ENCODE results near the gene CCDC157. TPM values are rescaled to one million over a fixed set of nuclear protein-coding genes. Genes with fewer than 3 reads are reported as not detected.

Gene CCDC157
- total RNA-seq, 1 experiment from 2014 or later = 3.5 TPM

- ChIA-PET CTCF (no interaction called here), POLR2A (ENCODE audit: unreplicated experiment) (no interaction called here)
- Histone ChIP-seq H3K4me2 (ENCODE audit: low read length) (peak overlapping the region; percentile 85), H3K27ac (ENCODE audit: low read length) (no peak overlapping the region), H3K36me3 (ENCODE audit: low read depth, low read length) (peaks cover 6% of the 10 kb centered on the region; the same call in 1 of the 2 replicates), H3K79me2 (ENCODE audit: low read length) (peaks cover 36% of the 10 kb centered on the region), H2AFZ (ENCODE audit: low read length) (peak overlapping the region; percentile 98; the same call in 1 of the 2 replicates), H3F3A (ENCODE audit: low read length, unreplicated experiment) (no peaks in the 10 kb centered on the region), H3K27me3 (ENCODE audit: low read length) (no peaks in the 10 kb centered on the region), H4K20me1 (ENCODE audit: low read length) (peaks cover 13% of the 10 kb centered on the region; the same call in 1 of the 2 replicates), H3K9me2 (replicated peaks; ENCODE audit: low read length) (no peaks in the 10 kb centered on the region), H3K9me3 (ENCODE audit: low read length) (no peaks in the 10 kb centered on the region), H3K4me1 (ENCODE audit: insufficient read depth, low read length) (peaks cover 8% of the 10 kb centered on the region), H3K4me3 (ENCODE audit: low read length) (peak overlapping the region; percentile 97), H3K9ac (ENCODE audit: low read length) (peak overlapping the region; percentile 97; the same call in 1 of the 2 replicates)
- ATAC-seq (no peak), DNase-seq (no peak)
- no TSS peak for BruUV-seq (replicated peaks)
- TF ChIP-seq CTCF (conservative IDR thresholded peaks at IDR 0.05; ENCODE audit: low read depth, low read length) (no peak), EZH2 (IDR thresholded peaks at IDR 0.05; ENCODE audit: low read length, unreplicated experiment) (no peak), EZH2phosphoT487 (IDR thresholded peaks at IDR 0.05; ENCODE audit: borderline replicate concordance, low read length) (no peak)
- intact Hi-C loops (cut with micrococcal nuclease) = no loop called here
Observed at GRCh38 chr22:30357650-30358215, 926 bp downstream of the CCDC157 start.

GRCh38 chr22:30358541-30358940 lies 1.7 kb downstream of the CCDC157 start:
- Histone ChIP-seq H3K27ac (ENCODE audit: low read length) (no peak overlapping the region), H3K9me2 (replicated peaks; ENCODE audit: low read length) (no peaks in the 10 kb centered on the region), H3K36me3 (ENCODE audit: low read depth, low read length) (peaks cover 3% of the 10 kb centered on the region; the same call in 1 of the 2 replicates), H2AFZ (ENCODE audit: low read length) (no peak overlapping the region), H3K4me3 (ENCODE audit: low read length) (no peak overlapping the region), H3K79me2 (ENCODE audit: low read length) (peaks cover 31% of the 10 kb centered on the region), H3K27me3 (ENCODE audit: low read length) (no peaks in the 10 kb centered on the region), H3K4me2 (ENCODE audit: low read length) (no peak overlapping the region), H3F3A (ENCODE audit: low read length, unreplicated experiment) (no peaks in the 10 kb centered on the region), H3K9me3 (ENCODE audit: low read length) (no peaks in the 10 kb centered on the region), H3K9ac (ENCODE audit: low read length) (no peak overlapping the region), H3K4me1 (ENCODE audit: insufficient read depth, low read length) (peaks cover 8% of the 10 kb centered on the region), H4K20me1 (ENCODE audit: low read length) (peaks cover 13% of the 10 kb centered on the region; the same call in 1 of the 2 replicates)
- BruUV-seq (replicated peaks) = no TSS peak
- no peak for DNase-seq
- TF ChIP-seq EZH2phosphoT487 (IDR thresholded peaks at IDR 0.05; ENCODE audit: borderline replicate concordance, low read length) (no peak), EZH2 (IDR thresholded peaks at IDR 0.05; ENCODE audit: low read length, unreplicated experiment) (no peak), CTCF (conservative IDR thresholded peaks at IDR 0.05; ENCODE audit: low read depth, low read length) (no peak)
- ATAC-seq = no peak
- ChIA-PET POLR2A (ENCODE audit: unreplicated experiment) (no interaction called here), CTCF (no interaction called here)
- intact Hi-C loops (cut with micrococcal nuclease) = no loop called here

- no peak overlapping the region for H3K27ac ChIP-seq (ENCODE audit: low read length)
- H3K4me1 ChIP-seq (ENCODE audit: insufficient read depth, low read length) = no peaks in the 10 kb centered on the region
- no peak for TF ChIP-seq EZH2phosphoT487 (IDR thresholded peaks at IDR 0.05; ENCODE audit: borderline replicate concordance, low read length)
- TF ChIP-seq CTCF (conservative IDR thresholded peaks at IDR 0.05; ENCODE audit: low read depth, low read length) = no peak
- no peak for TF ChIP-seq EZH2 (IDR thresholded peaks at IDR 0.05; ENCODE audit: low read length, unreplicated experiment)
- no peaks in the 10 kb centered on the region for H3K9me2 ChIP-seq (replicated peaks; ENCODE audit: low read length)
- ChIA-PET POLR2A (ENCODE audit: unreplicated experiment) (no interaction called here), CTCF (no interaction called here)
- no peak overlapping the region for H3K9ac ChIP-seq (ENCODE audit: low read length)
- ATAC-seq (no peak), DNase-seq (no peak)
- no peak overlapping the region for H2AFZ ChIP-seq (ENCODE audit: low read length)
- intact Hi-C loops (cut with micrococcal nuclease) = no loop called here
- no peaks in the 10 kb centered on the region for H3K79me2 ChIP-seq (ENCODE audit: low read length)
- H3K4me3 ChIP-seq (ENCODE audit: low read length) = no peak overlapping the region
- H3F3A ChIP-seq (ENCODE audit: low read length, unreplicated experiment) = no peaks in the 10 kb centered on the region
- no peaks in the 10 kb centered on the region for H3K27me3 ChIP-seq (ENCODE audit: low read length)
- BruUV-seq (replicated peaks) = no TSS peak
- H4K20me1 ChIP-seq (ENCODE audit: low read length) = no peaks in the 10 kb centered on the region
- no peaks in the 10 kb centered on the region for H3K36me3 ChIP-seq (ENCODE audit: low read depth, low read length)
- no peak overlapping the region for H3K4me2 ChIP-seq (ENCODE audit: low read length)
- H3K9me3 ChIP-seq (ENCODE audit: low read length) = no peaks in the 10 kb centered on the region
Observed at GRCh38 chr22:30361916-30362650, 5.3 kb downstream of the CCDC157 start.

Data from PC-3 (cell line).